Fibroblast of lung (primary cell): Measurements from ENCODE around the gene LILRA6. TPM values are rescaled to one million over a fixed set of nuclear protein-coding genes. Genes with fewer than 3 reads are reported as not detected.
"Not testable (repeated sequence)": the region's sequence is repeated elsewhere in the genome, so short reads cannot be mapped to it uniquely, and the experiment has no call there.

Experiments
- DNase-seq, 2 donors: peaks; one replicate each; pipeline versions ENCODE4 v3.0.0 to v3.0.0-alpha.2; 2010; ENCODE audit warnings: low read depth in 2 of 2
- H2AFZ ChIP-seq: 2 replicates; pipeline ENCODE4 v1.5.1; 2012; ENCODE audit warnings: low read length, control low read depth, inconsistent platforms
- H3K27ac ChIP-seq: 2 replicates; pipeline ENCODE4 v1.5.1; 2011; ENCODE audit warnings: low read length, control low read depth; ENCODE audit not compliant: insufficient read depth
- H3K27me3 ChIP-seq: 2 replicates; pipeline ENCODE4 v1.5.1; 2011; ENCODE audit warnings: mild to moderate bottlenecking, low read length; ENCODE audit not compliant: control insufficient read depth, insufficient read depth
- H3K36me3 ChIP-seq: 2 replicates; pipeline ENCODE4 v1.5.1; 2011; ENCODE audit warnings: low read length; ENCODE audit not compliant: control insufficient read depth, insufficient read depth
- H3K4me1 ChIP-seq: 2 replicates; pipeline ENCODE4 v1.5.1; 2011; ENCODE audit warnings: low read length; ENCODE audit not compliant: control insufficient read depth, insufficient read depth; ENCODE audit errors: extremely low read depth
- H3K4me2 ChIP-seq: 2 replicates; pipeline ENCODE4 v1.5.1; 2011; ENCODE audit warnings: low read length, control low read depth; ENCODE audit not compliant: insufficient read depth; ENCODE audit errors: extremely low read depth
- H3K4me3 ChIP-seq, 4 experiments: fragments of 200-600 bp in 1 of 4; sonication (generic) in 1 of 4; replicated peaks in 1 of 4; 2 replicates each; pipeline ENCODE4 v1.5.1; 2011 to 2016; ENCODE audit warnings: low read length in 4 of 4, low read depth in 3 of 4, mild to moderate bottlenecking in 3 of 4, control low read depth in 2 of 4, inconsistent platforms in 1 of 4, mixed read lengths in 1 of 4; ENCODE audit not compliant: insufficient read depth in 1 of 4; ENCODE audit errors: control extremely low read depth in 1 of 4
- H3K79me2 ChIP-seq: 2 replicates; pipeline ENCODE4 v1.5.1; 2012; ENCODE audit warnings: mild to moderate bottlenecking, low read length, inconsistent platforms; ENCODE audit not compliant: control insufficient read depth, insufficient read depth
- H3K9ac ChIP-seq: 2 replicates; pipeline ENCODE4 v1.5.1; 2011; ENCODE audit warnings: mild to moderate bottlenecking, low read length, control low read depth; ENCODE audit not compliant: insufficient read depth
- H3K9me3 ChIP-seq: 2 replicates; pipeline ENCODE4 v1.5.1; 2012; ENCODE audit warnings: low read depth, low read length; ENCODE audit not compliant: control insufficient read depth, insufficient read depth
- H4K20me1 ChIP-seq: 2 replicates; pipeline ENCODE4 v1.5.1; 2011; ENCODE audit warnings: low read length; ENCODE audit not compliant: control insufficient read depth, insufficient read depth; ENCODE audit errors: extremely low read depth
- EZH2 ChIP-seq: IDR thresholded peaks from 2 replicates; pipeline ENCODE4 v1.5.1; 2012; ENCODE audit warnings: low read length, control low read depth, mild to moderate bottlenecking; ENCODE audit errors: missing control alignments
- polyA plus RNA-seq, 2 donors: library from polyadenylated mRNA; depleted of rRNA in 1 of 2; stranded (reverse) in 1 of 2; unstranded in 1 of 2; fragments of >200 nt; gene quantifications; 2 replicates each; pipeline ENCODE4 v1.2.1, GENCODE V29; 2011 to 2012; ENCODE audit warnings: missing spikeins in 1 of 2
- total RNA-seq: library from RNA; depleted of rRNA; stranded (reverse); fragments of >200 nt; gene quantifications from 2 replicates; pipeline ENCODE4 v1.2.1, GENCODE V29; 2014
- TF ChIP-seq, protein P1 (sequence below), 2 donors: IDR thresholded peaks in 1 of 2; conservative IDR thresholded peaks in 1 of 2; 1 replicate in 1 of 2; 2 replicates in 1 of 2; pipeline ENCODE4 v1.5.1; 2011 to 2012; ENCODE audit warnings: low read length in 2 of 2, control low read depth in 1 of 2, inconsistent platforms in 1 of 2, low read depth in 1 of 2, mild to moderate bottlenecking in 1 of 2

Gene LILRA6
- total and polyA plus RNA-seq, 2 donors (not counting 1 experiment from before 2014, with no cell fraction given) = not detected

DNA sequence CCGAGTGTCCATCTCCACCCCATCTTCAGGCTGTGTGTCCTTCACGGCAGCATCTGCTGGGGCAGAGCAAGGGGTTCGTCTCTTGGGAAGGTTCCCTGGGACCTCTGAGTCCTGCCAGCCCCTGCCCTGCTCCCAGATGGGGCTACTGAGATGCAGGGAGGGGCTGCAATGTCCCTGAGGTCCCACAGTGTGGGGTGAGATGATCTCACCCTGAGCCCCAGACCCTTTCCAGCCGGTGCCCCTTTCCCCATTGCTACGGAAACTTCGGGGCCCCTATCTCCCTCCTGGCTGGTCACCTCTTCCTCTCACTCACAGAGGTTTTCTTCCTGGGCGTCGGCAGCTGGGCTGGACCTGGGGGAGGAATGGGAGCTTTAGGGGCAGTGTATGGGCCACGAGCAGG is 33.4 kb upstream of the LILRA6 start:
- Histone ChIP-seq H3K4me2 (no peak overlapping the region), H3K9me3 (no peaks in the 10 kb centered on the region), H3K4me3 (no peak overlapping the region), H3K79me2 (no peaks in the 10 kb centered on the region), H3K27me3 (no peaks in the 10 kb centered on the region), H2AFZ (no peak overlapping the region), H3K27ac (no peak overlapping the region), H3K9ac (no peak overlapping the region), H3K36me3 (no peaks in the 10 kb centered on the region), H3K4me1 (no peaks in the 10 kb centered on the region), H4K20me1 (no peaks in the 10 kb centered on the region)
- TF ChIP-seq, protein P1, sequence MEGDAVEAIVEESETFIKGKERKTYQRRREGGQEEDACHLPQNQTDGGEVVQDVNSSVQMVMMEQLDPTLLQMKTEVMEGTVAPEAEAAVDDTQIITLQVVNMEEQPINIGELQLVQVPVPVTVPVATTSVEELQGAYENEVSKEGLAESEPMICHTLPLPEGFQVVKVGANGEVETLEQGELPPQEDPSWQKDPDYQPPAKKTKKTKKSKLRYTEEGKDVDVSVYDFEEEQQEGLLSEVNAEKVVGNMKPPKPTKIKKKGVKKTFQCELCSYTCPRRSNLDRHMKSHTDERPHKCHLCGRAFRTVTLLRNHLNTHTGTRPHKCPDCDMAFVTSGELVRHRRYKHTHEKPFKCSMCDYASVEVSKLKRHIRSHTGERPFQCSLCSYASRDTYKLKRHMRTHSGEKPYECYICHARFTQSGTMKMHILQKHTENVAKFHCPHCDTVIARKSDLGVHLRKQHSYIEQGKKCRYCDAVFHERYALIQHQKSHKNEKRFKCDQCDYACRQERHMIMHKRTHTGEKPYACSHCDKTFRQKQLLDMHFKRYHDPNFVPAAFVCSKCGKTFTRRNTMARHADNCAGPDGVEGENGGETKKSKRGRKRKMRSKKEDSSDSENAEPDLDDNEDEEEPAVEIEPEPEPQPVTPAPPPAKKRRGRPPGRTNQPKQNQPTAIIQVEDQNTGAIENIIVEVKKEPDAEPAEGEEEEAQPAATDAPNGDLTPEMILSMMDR (conservative IDR thresholded peaks at IDR 0.05 in 1 of 2, IDR thresholded peaks at IDR 0.05 in 1 of 2; ENCODE audit: low read depth in 1 of 2, low read length in 2 of 2) = no peak
- no peak for TF ChIP-seq EZH2
- DNase-seq = no peak

DNA sequence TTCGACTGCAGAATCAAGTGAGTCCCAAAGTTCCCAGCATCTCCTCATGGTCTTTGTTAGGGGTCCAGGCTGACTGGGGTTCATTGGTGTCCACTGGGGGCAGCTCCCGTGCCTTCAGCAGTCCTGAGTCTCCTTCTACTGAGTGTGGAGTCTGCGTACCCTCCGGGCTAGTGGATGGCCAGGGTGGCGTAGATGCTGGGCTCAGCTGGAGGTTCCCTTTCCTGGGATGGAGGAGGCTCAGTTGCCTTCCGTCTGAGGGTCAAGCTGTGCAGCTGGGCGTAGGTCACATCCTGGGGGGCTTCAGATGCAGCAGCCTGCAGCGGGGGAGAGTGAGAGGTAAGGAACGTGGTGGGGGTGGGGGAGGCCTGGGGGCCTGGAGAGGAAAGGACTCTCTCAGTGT is 31.9 kb upstream of the LILRA6 start:
- not testable (repeated sequence) for H4K20me1 ChIP-seq, H3K27ac ChIP-seq, H2AFZ ChIP-seq, H3K27me3 ChIP-seq, H3K79me2 ChIP-seq, H3K9me3 ChIP-seq, H3K4me2 ChIP-seq, H3K4me3 ChIP-seq, H3K4me1 ChIP-seq, DNase-seq, H3K36me3 ChIP-seq, H3K9ac ChIP-seq

DNA sequence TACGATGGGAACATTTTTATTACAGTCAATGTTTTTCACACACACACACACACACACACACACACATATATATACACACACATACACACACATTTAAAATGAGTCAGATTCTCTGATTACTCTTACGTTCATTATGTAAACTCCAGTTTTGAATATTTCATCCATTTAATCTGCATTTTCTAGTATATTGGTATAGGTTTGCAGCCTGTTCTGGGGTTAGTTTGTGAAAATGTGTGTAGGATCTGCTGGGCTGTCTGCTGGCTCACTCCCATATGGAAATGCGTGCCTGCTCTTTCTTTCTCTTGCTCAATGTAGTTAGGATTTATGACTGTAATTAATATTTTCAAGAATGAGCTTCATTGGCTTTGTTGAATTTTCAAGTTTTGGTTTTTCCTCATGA is 31.2 kb upstream of the LILRA6 start:
- Histone ChIP-seq H3K9me3 (no peaks in the 10 kb centered on the region), H3K36me3 (no peaks in the 10 kb centered on the region), H3K4me2 (no peak overlapping the region), H3K4me3 (no peak overlapping the region), H3K79me2 (no peaks in the 10 kb centered on the region), H3K27ac (no peak overlapping the region), H3K27me3 (peaks cover 3% of the 10 kb centered on the region), H4K20me1 (no peaks in the 10 kb centered on the region), H3K4me1 (no peaks in the 10 kb centered on the region), H3K9ac (no peak overlapping the region), H2AFZ (no peak overlapping the region)
- DNase-seq = no peak
- TF ChIP-seq, protein P1 (conservative IDR thresholded peaks at IDR 0.05 in 1 of 2, IDR thresholded peaks at IDR 0.05 in 1 of 2; ENCODE audit: low read depth in 1 of 2, low read length in 2 of 2) = no peak
- TF ChIP-seq EZH2 = no peak

DNA sequence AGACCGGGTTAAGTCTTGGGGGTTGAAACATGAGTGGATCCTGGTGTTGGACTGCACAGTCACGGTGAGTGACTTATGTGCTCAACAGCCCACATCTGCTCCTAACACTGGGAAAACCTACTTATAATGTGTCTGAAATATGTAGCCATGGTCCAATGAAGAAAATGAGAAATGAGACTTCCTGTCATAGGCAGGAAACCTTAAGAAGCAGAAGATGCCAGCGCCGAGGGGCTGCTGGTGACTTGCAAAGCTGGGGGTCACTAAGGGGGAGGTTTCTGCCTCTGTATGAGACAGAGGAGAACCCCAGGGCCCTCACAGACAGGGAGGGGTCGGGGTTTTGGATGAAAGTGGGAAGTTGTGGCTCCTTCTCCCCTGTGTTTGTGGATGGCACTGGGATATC is 29.6 kb upstream of the LILRA6 start:
- H3K9me3 ChIP-seq, H3K27me3 ChIP-seq, H2AFZ ChIP-seq, H3K79me2 ChIP-seq, H4K20me1 ChIP-seq, DNase-seq, H3K9ac ChIP-seq, H3K27ac ChIP-seq, H3K4me3 ChIP-seq, H3K4me2 ChIP-seq, H3K36me3 ChIP-seq, H3K4me1 ChIP-seq: not testable (repeated sequence)

DNA sequence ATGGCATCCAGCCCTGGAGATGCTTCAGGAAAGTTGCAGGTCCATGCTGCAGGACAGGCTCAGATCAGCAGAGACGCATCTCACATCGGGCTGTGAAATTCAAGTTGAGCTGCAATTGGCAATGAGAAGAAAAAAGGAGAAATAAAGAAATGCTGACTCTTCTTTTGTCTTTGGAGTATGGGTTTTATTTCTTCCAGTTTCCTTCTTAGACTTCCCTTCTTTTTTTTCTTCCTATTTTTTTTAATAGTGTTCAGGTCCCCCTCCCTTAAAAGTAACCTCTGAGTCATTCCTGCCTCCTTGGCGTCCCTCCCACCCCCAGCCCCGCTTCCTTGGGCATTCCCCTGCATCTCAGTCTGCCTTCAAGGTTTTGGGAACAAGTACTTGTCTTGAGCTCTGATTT is 29.0 kb upstream of the LILRA6 start:
- H3K4me2 ChIP-seq, H3K4me1 ChIP-seq, H2AFZ ChIP-seq, DNase-seq, H3K36me3 ChIP-seq, H3K79me2 ChIP-seq, H3K4me3 ChIP-seq, H3K27ac ChIP-seq, H4K20me1 ChIP-seq, H3K27me3 ChIP-seq, H3K9me3 ChIP-seq, H3K9ac ChIP-seq: not testable (repeated sequence)
